Psoas muscle (tissue), 8 donors: Measurements from ENCODE around the gene TNFRSF11A. TPM values are rescaled to one million over a fixed set of nuclear protein-coding genes. Genes with fewer than 3 reads are reported as not detected.

ENCODE experiments used
- ATAC-seq, 4 donors: fragments of 200-7000 bp; cut with Tn5 transposase; one replicate each; pipeline ENCODE4 v1.9.1; 2020; ENCODE audit warnings: moderate library complexity in 3 of 4, mild to moderate bottlenecking in 2 of 4
- DNase-seq, 2 donors: peaks; one replicate each; pipeline ENCODE4 v3.0.0-alpha.2; 2020
- H3K27ac ChIP-seq: fragments of 200-600 bp; one replicate; pipeline ENCODE4 v1.8.0; 2022
- H3K27me3 ChIP-seq, 3 donors: fragments of 200-600 bp in 1 of 3; one replicate each; pipeline versions ENCODE4 v1.6.1 to v1.8.0; 2013 to 2022; ENCODE audit warnings: low read length in 2 of 3, mild to moderate bottlenecking in 2 of 3, moderate library complexity in 1 of 3; ENCODE audit not compliant: insufficient read depth in 3 of 3
- H3K36me3 ChIP-seq, 2 donors: fragments of 200-600 bp in 1 of 2; one replicate each; pipeline versions ENCODE4 v1.6.1 to v1.8.0; 2013 to 2022; ENCODE audit warnings: low read depth in 1 of 2, mild to moderate bottlenecking in 1 of 2, moderate library complexity in 1 of 2; ENCODE audit not compliant: insufficient read depth in 1 of 2
- H3K4me1 ChIP-seq: fragments of 200-600 bp; one replicate; pipeline ENCODE4 v1.8.0; 2022
- H3K4me3 ChIP-seq: fragments of 200-600 bp; one replicate; pipeline ENCODE4 v1.8.0; 2022; ENCODE audit warnings: mild to moderate bottlenecking
- H3K9me3 ChIP-seq: fragments of 200-600 bp; one replicate; pipeline ENCODE4 v1.8.0; 2022
- WGBS, 3 donors: extraction: QIAGEN DNeasy Blood & Tissue Kit; methylation state at CpG; one replicate each; pipeline versions ENCODE4 v1.1.6 to v1.1.7; 2013; 5-methylcytosine and 5-hydroxymethylcytosine counted together
- intact Hi-C, 2 donors: fragments of 100-400 bp; cut with DNase I; formaldehyde crosslinking; loops; one replicate each; pipeline versions ENCODE4 v1.11.0 to v1.14.2; 2022
- polyA plus RNA-seq, 3 donors: library from polyadenylated mRNA; stranded (reverse); fragments of 200-250 nt; gene quantifications; one replicate each; pipeline ENCODE4 v1.2.3, GENCODE V29; 2013
- total RNA-seq, 4 donors: library from RNA; stranded (reverse); fragmentation: NEBNext Ultra II Directional in 2 of 4; extraction: Animal tissue kit (Norgen Biotek cat#: 25700) in 2 of 4; gene quantifications; one replicate each; pipeline versions ENCODE4 v1.2.1 to v1.2.4, GENCODE V29; 2021 to 2023
- TF ChIP-seq, protein P1 (sequence below): fragments of 200-600 bp; IDR thresholded peaks from one replicate; pipeline ENCODE4 v1.8.0; 2022; ENCODE audit warnings: antibody characterized with exemption
- donor health status: healthy with polysubstance abuse.
- donor health status: DM: no; HTN: no; CAD: no; lungs with moderate emphysema.
- donor health status: Bipolar disorder and iron deficiency.
- donor health status: healthy.
- donor health status: DM: yes; HTN: yes; CAD: no.
- donor health status: DM: no; HTN: no; CAD: no.
- donor health status: DM: no; HTN: no; CAD: no.
- donor health status: DM: yes; HTN: yes; CAD: no.

Gene TNFRSF11A
- total and polyA plus RNA-seq, 7 donors = 0.12 to 1.3 (median 0.60) TPM

DNA sequence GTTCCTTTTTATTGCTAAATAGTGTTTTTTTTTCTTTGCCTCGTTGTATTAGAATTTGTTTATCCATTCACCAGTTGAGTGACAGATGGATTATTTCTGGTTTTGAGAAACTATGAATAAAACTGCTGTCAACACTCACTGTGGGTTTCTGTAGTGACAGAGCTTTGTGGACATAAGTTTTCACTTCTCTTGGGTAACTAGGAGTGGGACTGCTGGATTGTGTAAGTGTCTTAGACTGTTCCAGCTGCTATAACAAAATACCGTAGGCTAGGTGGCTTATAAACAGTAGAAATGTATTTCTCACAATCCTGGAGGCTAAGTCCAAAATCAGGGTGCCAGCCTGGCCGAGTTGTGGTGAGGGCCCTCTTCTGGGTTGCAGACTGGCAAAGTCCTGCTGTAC lies 71.9 kb downstream of the TNFRSF11A start:
- DNase-seq (no peak), ATAC-seq (no peak)
- TF ChIP-seq, protein P1, sequence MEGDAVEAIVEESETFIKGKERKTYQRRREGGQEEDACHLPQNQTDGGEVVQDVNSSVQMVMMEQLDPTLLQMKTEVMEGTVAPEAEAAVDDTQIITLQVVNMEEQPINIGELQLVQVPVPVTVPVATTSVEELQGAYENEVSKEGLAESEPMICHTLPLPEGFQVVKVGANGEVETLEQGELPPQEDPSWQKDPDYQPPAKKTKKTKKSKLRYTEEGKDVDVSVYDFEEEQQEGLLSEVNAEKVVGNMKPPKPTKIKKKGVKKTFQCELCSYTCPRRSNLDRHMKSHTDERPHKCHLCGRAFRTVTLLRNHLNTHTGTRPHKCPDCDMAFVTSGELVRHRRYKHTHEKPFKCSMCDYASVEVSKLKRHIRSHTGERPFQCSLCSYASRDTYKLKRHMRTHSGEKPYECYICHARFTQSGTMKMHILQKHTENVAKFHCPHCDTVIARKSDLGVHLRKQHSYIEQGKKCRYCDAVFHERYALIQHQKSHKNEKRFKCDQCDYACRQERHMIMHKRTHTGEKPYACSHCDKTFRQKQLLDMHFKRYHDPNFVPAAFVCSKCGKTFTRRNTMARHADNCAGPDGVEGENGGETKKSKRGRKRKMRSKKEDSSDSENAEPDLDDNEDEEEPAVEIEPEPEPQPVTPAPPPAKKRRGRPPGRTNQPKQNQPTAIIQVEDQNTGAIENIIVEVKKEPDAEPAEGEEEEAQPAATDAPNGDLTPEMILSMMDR = no peak
- Histone ChIP-seq H3K27me3 (no peaks in the 10 kb centered on the region), H3K4me3 (no peak overlapping the region), H3K36me3 (no peaks in the 10 kb centered on the region), H3K27ac (no peak overlapping the region), H3K4me1 (no peaks in the 10 kb centered on the region), H3K9me3 (no peaks in the 10 kb centered on the region)
- intact Hi-C loops = no loop called here
- WGBS, 3 donors = 50 to 63% (median 56%) methylated on average over 3 of the region's 3 CpGs

DNA sequence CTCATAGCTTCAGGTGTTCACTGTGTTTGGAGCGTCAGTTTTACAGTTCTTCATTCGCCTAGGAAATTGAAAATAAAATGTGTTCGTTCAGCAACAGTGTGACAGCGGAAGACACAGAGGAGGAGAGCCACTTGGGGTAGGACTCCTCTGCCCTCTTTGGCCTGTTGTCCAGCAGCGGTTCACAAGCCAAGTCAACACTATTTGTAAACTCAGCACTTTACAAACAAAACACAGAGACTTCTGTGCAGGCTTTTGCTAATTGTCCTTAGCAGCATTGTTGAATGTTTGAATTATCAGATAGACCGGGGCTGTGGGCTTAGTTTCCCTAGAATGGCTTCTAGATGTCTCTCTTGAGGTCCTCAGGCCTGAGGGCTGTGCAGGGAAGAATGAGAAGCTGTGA lies 73.2 kb downstream of the TNFRSF11A start:
- no peak for ATAC-seq
- DNase-seq = no peak
- TF ChIP-seq, protein P1 = no peak
- Histone ChIP-seq H3K36me3 (no peaks in the 10 kb centered on the region), H3K27ac (no peak overlapping the region), H3K4me3 (no peak overlapping the region), H3K9me3 (no peaks in the 10 kb centered on the region), H3K4me1 (no peaks in the 10 kb centered on the region), H3K27me3 (no peaks in the 10 kb centered on the region)
- intact Hi-C loops = no loop called here
- 90 to 94% (median 91%) methylated on average over 6 of the region's 6 CpGs for WGBS, 3 donors

DNA sequence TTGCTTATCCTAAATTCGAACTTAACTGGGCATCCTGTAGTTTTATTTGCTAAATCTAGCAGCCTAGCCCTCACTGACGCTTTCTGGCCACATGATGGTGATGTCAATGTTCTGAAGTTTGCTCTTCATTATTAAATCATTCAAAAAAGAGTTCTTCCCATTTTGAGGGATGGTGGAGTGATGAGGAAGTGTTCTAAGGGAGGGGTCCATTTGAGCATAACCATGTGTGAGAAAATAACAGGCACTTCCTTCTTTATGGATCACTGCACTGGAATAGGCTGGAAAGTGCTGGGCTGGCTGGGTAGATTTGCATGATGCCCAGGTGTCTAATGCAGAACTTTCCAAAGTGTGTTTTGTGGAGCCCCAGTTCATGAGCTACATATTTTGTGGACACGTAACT lies 74.2 kb downstream of the TNFRSF11A start:
- Histone ChIP-seq H3K9me3 (no peaks in the 10 kb centered on the region), H3K27ac (no peak overlapping the region), H3K4me3 (no peak overlapping the region), H3K36me3 (no peaks in the 10 kb centered on the region), H3K27me3 (no peaks in the 10 kb centered on the region), H3K4me1 (no peaks in the 10 kb centered on the region)
- 49 to 72% (median 68%) methylated on average over 3 of the region's 3 CpGs for WGBS, 3 donors
- TF ChIP-seq, protein P1 = no peak
- no peak for ATAC-seq
- no peak for DNase-seq
- intact Hi-C loops = no loop called here

DNA sequence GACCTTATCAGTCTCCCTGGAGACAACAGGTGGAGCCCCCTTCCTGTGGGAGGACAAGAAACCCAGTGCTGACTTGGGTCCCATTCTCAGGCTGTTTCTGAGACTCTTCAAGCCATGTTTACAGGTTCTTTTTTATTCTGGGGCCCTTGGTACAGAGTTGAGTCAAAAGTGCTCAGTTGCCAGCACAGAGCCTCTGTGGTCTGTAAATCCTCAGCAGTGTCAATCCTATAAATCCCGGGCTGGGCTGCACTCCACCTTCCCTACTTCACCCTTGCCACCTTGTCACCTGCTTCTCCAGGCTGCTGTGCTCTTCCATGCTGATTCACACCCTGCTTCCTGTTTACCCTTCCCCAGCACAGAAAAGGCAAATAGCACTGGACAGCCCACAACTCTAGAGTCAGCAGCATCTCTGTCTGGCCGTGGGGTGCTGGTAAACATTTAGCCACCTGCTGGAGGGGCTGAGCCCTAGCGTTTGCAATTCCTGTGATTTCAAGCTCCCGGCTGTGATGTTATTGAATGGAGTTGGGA lies 74.7 kb downstream of the TNFRSF11A start:
- intact Hi-C loops = no loop called here
- TF ChIP-seq, protein P1 = no peak
- DNase-seq = no peak

DNA sequence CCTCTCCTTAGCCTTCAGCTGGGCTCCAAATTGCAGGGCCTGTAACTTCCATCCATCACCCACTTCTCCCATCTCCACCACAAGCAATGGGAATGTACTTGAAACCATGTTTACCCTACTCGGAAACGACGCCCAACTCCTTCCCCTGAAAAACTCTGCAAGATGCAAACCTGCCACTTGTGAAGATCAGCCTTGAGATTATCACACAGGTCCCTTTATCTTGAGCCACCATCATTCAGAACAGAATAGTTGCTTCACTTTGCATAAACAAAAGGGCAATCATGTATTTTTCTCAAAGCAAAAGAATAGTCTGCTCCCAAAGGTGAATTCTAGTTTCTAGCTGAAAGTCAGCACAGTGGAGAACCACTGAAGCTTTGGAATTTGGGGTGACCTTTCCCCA lies 75.8 kb downstream of the TNFRSF11A start:
- no peak overlapping the region for H3K27ac ChIP-seq
- 83 to 88% (median 85%) methylated on average over 3 of the region's 3 CpGs for WGBS, 3 donors
- DNase-seq (no peak), ATAC-seq (no peak)
- H3K9me3 ChIP-seq = no peaks in the 10 kb centered on the region
- TF ChIP-seq, protein P1 = no peak
- intact Hi-C loops = no loop called here
- no peaks in the 10 kb centered on the region for H3K36me3 ChIP-seq
- H3K4me3 ChIP-seq = no peak overlapping the region
- H3K4me1 ChIP-seq = no peaks in the 10 kb centered on the region
- no peaks in the 10 kb centered on the region for H3K27me3 ChIP-seq

More for the DNA sequence above, 74.7 kb downstream of the TNFRSF11A start:
- H3K9me3 ChIP-seq = no peaks in the 10 kb centered on the region
- no peaks in the 10 kb centered on the region for H3K4me1 ChIP-seq
- WGBS, 3 donors = 11 to 20% (median 17%) methylated on average over 4 of the region's 4 CpGs
- no peak for ATAC-seq
- H3K27me3 ChIP-seq = no peaks in the 10 kb centered on the region
- no peaks in the 10 kb centered on the region for H3K36me3 ChIP-seq
- H3K4me3 ChIP-seq = no peak overlapping the region
- H3K27ac ChIP-seq = no peak overlapping the region
